K562 (cell line): ENCODE results near the gene PPP1CB. TPM values are rescaled to one million over a fixed set of nuclear protein-coding genes. Genes with fewer than 3 reads are reported as not detected.

Experiments
- ATAC-seq: fragments of 200-7000 bp; cut with Tn5 transposase; 3 replicates; pipeline ENCODE4 v1.9.1; 2020; ENCODE audit warnings: moderate library complexity
- BruUV-seq: library from RNA; stranded (reverse); fragments of 400-500 nt; replicated peaks from 2 replicates; lab custom pipeline; 2021; lab: Mats Ljungman, UMichigan
- CTCF ChIA-PET: fragments of 300-600 bp; formaldehyde crosslinking; extraction: SDS; loops from one replicate; lab custom pipeline; 2021; ENCODE audit warnings: low intra/inter-chr PET ratio; lab: Yijun Ruan, JAX
- POLR2A ChIA-PET: fragments of 300-600, 350-650 bp; sonication (Branson Sonifier 250); formaldehyde crosslinking; extraction: SDS; loops from one replicate; lab custom pipeline; 2021; ENCODE audit warnings: antibody characterized with exemption, inconsistent platforms; lab: Yijun Ruan, JAX
- DNase-seq, 4 experiments: peaks; one replicate each; pipeline versions ENCODE4 v3.0.0 to v3.0.0-alpha.2; 2011 to 2018; ENCODE audit warnings: low spot score in 3 of 4, mixed read lengths in 3 of 4; ENCODE audit errors: extremely low read depth in 1 of 4
- FAIRE-seq: peaks from 2 replicates; lab custom pipeline; 2011; peaks lifted over from hg19 to GRCh38; lab: Jason Lieb, UNC
- H2AFZ ChIP-seq: 2 replicates; pipeline ENCODE4 v1.6.0; 2011; ENCODE audit warnings: low read depth, low read length, control low read depth, inconsistent platforms
- H3K27ac ChIP-seq: fragments of 200-600 bp; 3 replicates; pipeline ENCODE4 v1.8.0; 2011; ENCODE audit warnings: low read depth, mild to moderate bottlenecking, control low read depth, inconsistent platforms, low read length, moderate library complexity, mixed read lengths; ENCODE audit errors: extremely low read depth
- H3K27me3 ChIP-seq, 2 experiments: fragments of 300-600 bp in 1 of 2; 2 replicates in 1 of 2; 3 replicates in 1 of 2; pipeline versions ENCODE4 v1.6.0 to v1.8.0; 2011; ENCODE audit warnings: inconsistent platforms in 2 of 2, low read length in 2 of 2, mild to moderate bottlenecking in 1 of 2, mixed read lengths in 1 of 2, moderate library complexity in 1 of 2; ENCODE audit not compliant: control insufficient read depth in 2 of 2, insufficient read depth in 2 of 2
- H3K36me3 ChIP-seq: fragments of 300-600 bp; 3 replicates; pipeline ENCODE4 v1.8.0; 2011; ENCODE audit warnings: mild to moderate bottlenecking, low read length, inconsistent platforms; ENCODE audit not compliant: control insufficient read depth, insufficient read depth
- H3K4me1 ChIP-seq, 2 experiments: fragments of 200-600 bp in 1 of 2; replicated peaks in 1 of 2; 2 replicates in 1 of 2; 3 replicates in 1 of 2; pipeline versions ENCODE4 v1.5.1 to v1.8.0; 2011; ENCODE audit warnings: inconsistent platforms in 2 of 2, low read length in 2 of 2, mild to moderate bottlenecking in 1 of 2, mixed read lengths in 1 of 2, moderate library complexity in 1 of 2; ENCODE audit not compliant: control insufficient read depth in 2 of 2, insufficient read depth in 2 of 2
- H3K4me2 ChIP-seq: 2 replicates; pipeline ENCODE4 v1.6.1; 2011; ENCODE audit warnings: low read length, control low read depth, inconsistent platforms, mixed read lengths; ENCODE audit not compliant: insufficient read depth
- H3K4me3 ChIP-seq: fragments of 200-600 bp; sonication (generic), shearing (Covaris generic); 2 replicates; pipeline ENCODE4 v1.5.1; 2016; ENCODE audit warnings: control low read depth, inconsistent platforms
- H3K79me2 ChIP-seq: fragments of 200-600 bp; 3 replicates; pipeline ENCODE4 v1.8.0; 2011; ENCODE audit warnings: low read length, inconsistent platforms; ENCODE audit not compliant: control insufficient read depth, insufficient read depth
- H3K9ac ChIP-seq, 2 experiments: 2 replicates each; pipeline versions ENCODE4 v1.6.0 to v1.6.1; 2011; ENCODE audit warnings: low read depth in 2 of 2, low read length in 2 of 2, control low read depth in 1 of 2, inconsistent platforms in 1 of 2, mild to moderate bottlenecking in 1 of 2, mixed read lengths in 1 of 2; ENCODE audit not compliant: insufficient read depth in 1 of 2
- H3K9me1 ChIP-seq: one replicate; pipeline ENCODE4 v1.6.0; 2011; ENCODE audit warnings: inconsistent platforms, mild to moderate bottlenecking, low read length, moderate library complexity; ENCODE audit not compliant: control insufficient read depth, insufficient read depth
- H3K9me3 ChIP-seq: replicated peaks from 2 replicates; pipeline ENCODE4 v1.5.1; 2011; ENCODE audit warnings: low read depth, low read length, inconsistent platforms; ENCODE audit not compliant: control insufficient read depth, insufficient read depth
- H4K20me1 ChIP-seq: replicated peaks from 2 replicates; pipeline ENCODE4 v1.6.1; 2011; ENCODE audit warnings: low read length, inconsistent platforms, mixed read lengths; ENCODE audit not compliant: control insufficient read depth, insufficient read depth
- ARID1B ChIP-seq: fragments of 450-650 bp; IDR thresholded peaks from 2 replicates; pipeline ENCODE4 v1.6.1; 2016; ENCODE audit warnings: antibody characterized with exemption, mild to moderate bottlenecking, inconsistent platforms
- CEBPB ChIP-seq: fragments of 450-650 bp; IDR thresholded peaks from 2 replicates; pipeline ENCODE4 v1.6.1; 2016; ENCODE audit warnings: missing genetic modification characterization, missing compliant biosample characterization
- POLR2G ChIP-seq: fragments of 200-400 bp; formaldehyde crosslinking; IDR thresholded peaks from 2 replicates; pipeline ENCODE4 v1.6.1; 2017; ENCODE audit warnings: low read depth, mild to moderate bottlenecking, antibody characterized with exemption, low read length, moderate library complexity
- RAD51 ChIP-seq: fragments of 450-650 bp; IDR thresholded peaks from 2 replicates; pipeline ENCODE4 v1.7.1; 2016; ENCODE audit warnings: low read depth, mild to moderate bottlenecking, borderline replicate concordance
- SFPQ ChIP-seq: fragments of 200-400 bp; formaldehyde crosslinking; IDR thresholded peaks from 2 replicates; pipeline ENCODE4 v1.6.1; 2017; ENCODE audit warnings: mild to moderate bottlenecking, low read depth, low read length, moderate library complexity
- STAT6 ChIP-seq: sonication (generic); formaldehyde crosslinking; IDR thresholded peaks from 2 replicates; pipeline ENCODE4 v1.8.1; 2023; ENCODE audit warnings: mild to moderate bottlenecking, missing genetic modification reagents
- TBP ChIP-seq: optimal IDR thresholded peaks from 2 replicates; pipeline ENCODE3; 2011; ENCODE audit warnings: low read depth, low read length, improper control_type of control experiment
- ZBTB33 ChIP-seq: sonication (generic); formaldehyde crosslinking; IDR thresholded peaks from 2 replicates; pipeline ENCODE4 v1.8.1; 2023; ENCODE audit warnings: mild to moderate bottlenecking, missing genetic modification reagents
- ZNF707 ChIP-seq: fragments of 250-450 bp; sonication (Bioruptor Pico); conservative IDR thresholded peaks from 2 replicates; pipeline ENCODE4 v1.8.0; 2022; ENCODE audit warnings: inconsistent platforms, mild to moderate bottlenecking, moderate library complexity
- WGBS: fragments of 100-300 bp; shearing (Covaris generic); methylation state at CpG from one replicate; pipeline ENCODE4 v1.1.6; 2016; ENCODE audit warnings: low coverage, mixed read lengths; ENCODE audit not compliant: insufficient coverage; ENCODE audit errors: missing lambda C conversion rate; 5-methylcytosine and 5-hydroxymethylcytosine counted together
- in situ Hi-C: fragments of 300-500 bp; cut with MboI; formaldehyde crosslinking; loops from 4 replicates; pipeline ENCODE4 v1.15.0; 2018; ENCODE audit warnings: inconsistent platforms, mixed read lengths
- intact Hi-C: fragments of 100-400 bp; cut with micrococcal nuclease; formaldehyde crosslinking; loops from 2 replicates; pipeline ENCODE4 v1.14.2; 2022
- polyA plus RNA-seq, 8 experiments: library from polyadenylated mRNA; depleted of rRNA in 4 of 8; stranded (reverse) in 5 of 8; unstranded in 3 of 8; fragments of >200 nt; fragmentation: Nextera tagmentation in 2 of 8; fragmentation: Illumina TruSeq in 1 of 8; extraction: Ambion mirVana in 2 of 8; extraction: Trizol in 1 of 8; gene quantifications; 2 replicates each; pipeline versions ENCODE4 v1.2.1 to v1.2.3, GENCODE V29; 2011 to 2014; ENCODE audit warnings: inconsistent platforms in 1 of 8, missing spikeins in 1 of 8
- total RNA-seq, 7 experiments: library from RNA; depleted of rRNA in 6 of 7; stranded (reverse); fragments of >200 nt in 6 of 7; fragmentation: Illumina TruSeq in 2 of 7; extraction: Trizol in 2 of 7; gene quantifications; 2 replicates each; pipeline versions ENCODE4 v1.2.1 to v1.2.3, GENCODE V29; 2011 to 2021; ENCODE audit warnings: low replicate concordance in 1 of 7
- TF ChIP-seq, protein P1 (sequence below): fragments of 250-450 bp; sonication (Bioruptor Pico); IDR thresholded peaks from 2 replicates; pipeline ENCODE4 v1.9.0; 2021; ENCODE audit warnings: mild to moderate bottlenecking, inconsistent platforms

PPP1CB gene
- total and polyA plus RNA-seq, 9 of the 15 experiments (the other 6 are each of a cell fraction or from before 2014, with no cell fraction given) = 25.6 to 118 (median 58.9) TPM

DNA sequence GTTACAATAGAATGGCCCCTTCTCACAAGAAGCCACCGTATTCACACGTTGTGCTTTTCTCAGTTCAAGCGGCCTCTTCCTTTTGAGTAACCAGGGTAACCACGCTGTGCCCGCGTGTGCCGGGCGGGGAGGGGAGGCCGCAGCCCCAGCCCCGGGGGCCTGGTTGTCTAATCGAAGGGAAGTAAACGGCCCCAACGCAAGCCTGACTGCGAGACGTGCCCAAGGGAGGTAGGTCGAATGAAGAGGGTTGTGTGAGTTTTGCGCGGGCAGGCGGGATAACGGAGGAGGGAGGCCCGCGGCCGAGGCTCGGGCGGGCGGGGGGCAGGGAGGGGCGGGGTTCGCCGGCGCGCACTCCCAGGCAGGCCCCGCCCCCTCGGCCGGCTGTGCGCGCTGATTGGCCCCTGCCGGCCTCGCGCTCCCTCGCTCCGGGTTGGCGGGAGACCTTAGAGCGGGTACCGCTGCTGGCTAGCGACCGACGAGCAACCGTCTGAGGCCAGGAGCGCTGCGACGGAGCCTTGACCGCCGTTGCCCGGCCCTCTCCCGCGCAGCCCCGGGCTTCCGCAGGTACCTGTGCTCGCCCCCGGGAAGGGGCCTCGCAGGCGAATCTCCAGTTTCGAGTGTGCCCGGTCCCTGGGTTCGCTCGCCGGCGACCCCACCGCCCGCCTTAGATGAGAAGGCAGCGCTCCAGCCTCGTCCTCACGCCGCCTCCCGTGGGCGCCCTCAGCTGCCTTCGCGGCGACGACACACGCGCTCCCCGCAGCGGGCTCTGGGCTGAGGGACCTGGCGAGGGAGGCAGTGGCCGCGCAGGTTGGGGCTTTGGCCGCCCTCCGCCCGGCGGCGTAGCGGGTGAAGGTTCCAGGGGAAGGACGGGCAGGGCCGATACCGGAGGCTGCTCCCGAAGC is 59.0 kb downstream of the PPP1CB start, which contains the start of gene SPDYA:
Gene SPDYA, plus strand, starts transcription at position 451 of the 902 bp plus-strand sequence. CDS start 5,181 bp downstream, outside the sequence.
- Histone ChIP-seq H3K79me2 (no peaks in the 10 kb centered on the region), H3K4me2 (no peak within 1 kb of the TSS), H3K9me3 (no peaks in the 10 kb centered on the region), H3K9ac (no peak within 1 kb of the TSS), H3K4me1 (no peaks in the 10 kb centered on the region; a peak in 1 of 5 replicates), H3K9me1 (no peaks in the 10 kb centered on the region), H3K36me3 (no peaks in the 10 kb centered on the region), H2AFZ (no peak within 1 kb of the TSS), H4K20me1 (no peaks in the 10 kb centered on the region), H3K27me3 (no peaks in the 10 kb centered on the region), H3K4me3 (no peak within 1 kb of the TSS), H3K27ac (no peak within 1 kb of the TSS)
- no peak for ATAC-seq
- 97% methylated on average over 10 of the region's 97 CpGs for WGBS
- no peak for DNase-seq
- intact Hi-C loops = no loop called here
- CTCF ChIA-PET = no interaction called here
- in situ Hi-C loops = no loop called here
- no TSS peak for BruUV-seq
- POLR2A ChIA-PET = interaction anchor here (1.2 kb wide), 1 partner anchor 10 kb away, joined by 3 read pairs; no protein-coding TSS in a partner anchor
- no peak for FAIRE-seq
- TF ChIP-seq CEBPB (tag) (no peak), ZNF707 (CRISPR knock-in tag) (no peak), TBP (no peak), ARID1B (no peak), POLR2G (0 out of 2 replicates have a peak, but pooled peaks have one; percentile 46), ZBTB33 (peak; percentile 92), STAT6 (CRISPR knock-in tag) (no peak), RAD51 (no peak), SFPQ (no peak)
- TF ChIP-seq, protein P1, sequence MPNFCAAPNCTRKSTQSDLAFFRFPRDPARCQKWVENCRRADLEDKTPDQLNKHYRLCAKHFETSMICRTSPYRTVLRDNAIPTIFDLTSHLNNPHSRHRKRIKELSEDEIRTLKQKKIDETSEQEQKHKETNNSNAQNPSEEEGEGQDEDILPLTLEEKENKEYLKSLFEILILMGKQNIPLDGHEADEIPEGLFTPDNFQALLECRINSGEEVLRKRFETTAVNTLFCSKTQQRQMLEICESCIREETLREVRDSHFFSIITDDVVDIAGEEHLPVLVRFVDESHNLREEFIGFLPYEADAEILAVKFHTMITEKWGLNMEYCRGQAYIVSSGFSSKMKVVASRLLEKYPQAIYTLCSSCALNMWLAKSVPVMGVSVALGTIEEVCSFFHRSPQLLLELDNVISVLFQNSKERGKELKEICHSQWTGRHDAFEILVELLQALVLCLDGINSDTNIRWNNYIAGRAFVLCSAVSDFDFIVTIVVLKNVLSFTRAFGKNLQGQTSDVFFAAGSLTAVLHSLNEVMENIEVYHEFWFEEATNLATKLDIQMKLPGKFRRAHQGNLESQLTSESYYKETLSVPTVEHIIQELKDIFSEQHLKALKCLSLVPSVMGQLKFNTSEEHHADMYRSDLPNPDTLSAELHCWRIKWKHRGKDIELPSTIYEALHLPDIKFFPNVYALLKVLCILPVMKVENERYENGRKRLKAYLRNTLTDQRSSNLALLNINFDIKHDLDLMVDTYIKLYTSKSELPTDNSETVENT (CRISPR knock-in tag) = no peak
